Loucy (cell line): Measurements from ENCODE around the gene DUSP21.
"Not testable (repeated sequence)": the region's sequence is repeated elsewhere in the genome, so short reads cannot be mapped to it uniquely, and the experiment has no call there.

Source experiments
- H2AFZ ChIP-seq: fragments of 200-600 bp; sonication (generic); 2 replicates; pipeline ENCODE4 v1.6.0; 2016; ENCODE audit warnings: antibody characterized with exemption, mild to moderate bottlenecking, low read length, moderate library complexity
- H3F3A ChIP-seq: fragments of 200-600 bp; 2 replicates; pipeline ENCODE4 v1.6.0; 2016; ENCODE audit warnings: antibody characterized with exemption, low read depth, mild to moderate bottlenecking
- H3K27me3 ChIP-seq: fragments of 200-600 bp; sonication (generic); 2 replicates; pipeline ENCODE4 v1.6.1; 2014; ENCODE audit warnings: low read length, mild to moderate bottlenecking; ENCODE audit not compliant: insufficient read depth, poor library complexity, severe bottlenecking
- H3K36me3 ChIP-seq: fragments of 200-600 bp; sonication (generic); 2 replicates; pipeline ENCODE4 v1.6.1; 2016; ENCODE audit warnings: low read length; ENCODE audit not compliant: insufficient read depth
- H3K4me1 ChIP-seq: fragments of 200-600 bp; sonication (generic); 2 replicates; pipeline ENCODE4 v1.5.1; 2014; ENCODE audit warnings: low read length, mild to moderate bottlenecking; ENCODE audit not compliant: insufficient read depth, poor library complexity, severe bottlenecking
- H3K4me2 ChIP-seq: fragments of 200-600 bp; sonication (generic); 2 replicates; pipeline ENCODE4 v1.6.0; 2014; ENCODE audit warnings: antibody characterized with exemption, low read length, low read depth, mild to moderate bottlenecking; ENCODE audit not compliant: poor library complexity, severe bottlenecking
- H3K4me3 ChIP-seq: fragments of 200-600 bp; sonication (generic); 2 replicates; pipeline ENCODE4 v1.5.1; 2014; ENCODE audit warnings: low read length, mild to moderate bottlenecking, mixed read lengths; ENCODE audit not compliant: poor library complexity, severe bottlenecking
- H3K79me2 ChIP-seq: fragments of 200-600 bp; sonication (generic); 2 replicates; pipeline ENCODE4 v1.6.1; 2014; ENCODE audit warnings: low read length; ENCODE audit not compliant: insufficient read depth
- H3K9ac ChIP-seq: fragments of 200-600 bp; sonication (generic); 2 replicates; pipeline ENCODE4 v1.6.0; 2014; ENCODE audit warnings: mild to moderate bottlenecking, low read depth, low read length, moderate library complexity; ENCODE audit not compliant: poor library complexity, severe bottlenecking
- H3K9me2 ChIP-seq: fragments of 200-600 bp; sonication (generic); replicated peaks from 2 replicates; pipeline ENCODE4 v1.6.1; 2016; ENCODE audit warnings: low read depth, low read length, mixed read lengths
- H3K9me3 ChIP-seq: fragments of 200-600 bp; sonication (generic); 2 replicates; pipeline ENCODE4 v1.6.1; 2014; ENCODE audit warnings: mild to moderate bottlenecking, antibody characterized with exemption, low read length, low read depth; ENCODE audit not compliant: insufficient read depth
- H4K20me1 ChIP-seq: fragments of 200-600 bp; sonication (generic); 2 replicates; pipeline ENCODE4 v1.6.0; 2014; ENCODE audit warnings: antibody characterized with exemption, low read length, mild to moderate bottlenecking; ENCODE audit not compliant: insufficient read depth, poor library complexity, severe bottlenecking
- CTCF ChIP-seq: fragments of 200-600 bp; sonication (generic); conservative IDR thresholded peaks from 2 replicates; pipeline ENCODE4 v1.5.1; 2014; ENCODE audit warnings: mild to moderate bottlenecking, antibody characterized with exemption, low read length
- EZH2phosphoT487 ChIP-seq: fragments of 200-600 bp; IDR thresholded peaks from 2 replicates; pipeline ENCODE4 v1.6.1; 2018; ENCODE audit warnings: antibody characterized with exemption, mild to moderate bottlenecking, moderate library complexity, borderline replicate concordance

DUSP21 gene

GRCh38 chrX:44822601-44823000 is 21.2 kb upstream of the DUSP21 start:
- Histone ChIP-seq H3K36me3 (no peaks in the 10 kb centered on the region), H3K9ac (no peak overlapping the region), H3K4me2 (no peak overlapping the region), H3K9me2 (no peaks in the 10 kb centered on the region), H4K20me1 (no peaks in the 10 kb centered on the region), H3K27me3 (no peaks in the 10 kb centered on the region), H2AFZ (no peak overlapping the region), H3K9me3 (no peaks in the 10 kb centered on the region), H3F3A (no peaks in the 10 kb centered on the region), H3K79me2 (no peaks in the 10 kb centered on the region), H3K4me3 (no peak overlapping the region), H3K4me1 (no peaks in the 10 kb centered on the region)
- TF ChIP-seq EZH2phosphoT487 (no peak), CTCF (no peak)

GRCh38 chrX:44823193-44823592 is 20.6 kb upstream of the DUSP21 start:
- not testable (repeated sequence) for H3K4me3 ChIP-seq, H3K9me3 ChIP-seq, H3K27me3 ChIP-seq, H3K36me3 ChIP-seq, H2AFZ ChIP-seq, H3K4me1 ChIP-seq, H3K9me2 ChIP-seq, H3K4me2 ChIP-seq, H3F3A ChIP-seq, H3K9ac ChIP-seq, H3K79me2 ChIP-seq, H4K20me1 ChIP-seq

- Histone ChIP-seq H3K9me3 (no peaks in the 10 kb centered on the region), H3K36me3 (no peaks in the 10 kb centered on the region), H3K27me3 (no peaks in the 10 kb centered on the region), H3K9ac (no peak overlapping the region), H4K20me1 (no peaks in the 10 kb centered on the region), H3K4me2 (no peak overlapping the region), H3K79me2 (no peaks in the 10 kb centered on the region), H2AFZ (no peak overlapping the region), H3K4me3 (no peak overlapping the region), H3K9me2 (no peaks in the 10 kb centered on the region), H3F3A (no peaks in the 10 kb centered on the region), H3K4me1 (no peaks in the 10 kb centered on the region)
- no peak for TF ChIP-seq EZH2phosphoT487
- no peak for TF ChIP-seq CTCF
These were observed 15.7 kb upstream of the DUSP21 start for GRCh38 chrX:44828008-44828605.

- H3K4me1 ChIP-seq, result no peaks in the 10 kb centered on the region
- H3K4me3 ChIP-seq, result no peak overlapping the region
- H3K9me2 ChIP-seq, result no peaks in the 10 kb centered on the region
- H3K79me2 ChIP-seq, result no peaks in the 10 kb centered on the region
- H4K20me1 ChIP-seq, result no peaks in the 10 kb centered on the region
- no peaks in the 10 kb centered on the region for H3K27me3 ChIP-seq
- no peak overlapping the region for H3K9ac ChIP-seq
- H2AFZ ChIP-seq, result no peak overlapping the region
- H3K9me3 ChIP-seq, result no peaks in the 10 kb centered on the region
- no peaks in the 10 kb centered on the region for H3F3A ChIP-seq
- TF ChIP-seq CTCF (no peak), EZH2phosphoT487 (no peak)
- H3K36me3 ChIP-seq, result no peaks in the 10 kb centered on the region
- H3K4me2 ChIP-seq, result no peak overlapping the region
These were observed 14.0 kb upstream of the DUSP21 start for GRCh38 chrX:44829832-44830231.
